H9 (cell line): Measurements from ENCODE around the gene SCGB1D1. TPM values are rescaled to one million over a fixed set of nuclear protein-coding genes. Genes with fewer than 3 reads are reported as not detected.

Experiments used
- DNase-seq: peaks from one replicate; pipeline ENCODE4 v3.0.0-alpha.2; 2017
- H2AFZ ChIP-seq: one replicate; pipeline ENCODE4 v1.6.1; 2013; ENCODE audit warnings: mild to moderate bottlenecking, low read length, control low read depth, moderate library complexity
- H2AK5ac ChIP-seq: 2 replicates; pipeline ENCODE4 v1.6.1; 2013; ENCODE audit warnings: low read length, control low read depth, mixed read lengths; ENCODE audit not compliant: insufficient read length
- H2BK120ac ChIP-seq: one replicate; pipeline ENCODE4 v1.6.1; 2013; ENCODE audit warnings: low read depth, mild to moderate bottlenecking, low read length, control low read depth, inconsistent platforms; ENCODE audit not compliant: poor library complexity, severe bottlenecking
- H2BK12ac ChIP-seq: 2 replicates; pipeline ENCODE4 v1.6.1; 2013; ENCODE audit warnings: low read length, control low read depth, mixed read lengths, low read depth; ENCODE audit not compliant: insufficient read length
- H2BK15ac ChIP-seq: 2 replicates; pipeline ENCODE4 v1.6.1; 2013; ENCODE audit warnings: low read depth, low read length, control low read depth
- H2BK20ac ChIP-seq: one replicate; pipeline ENCODE4 v1.6.1; 2013; ENCODE audit warnings: low read depth, mild to moderate bottlenecking, low read length, control low read depth, inconsistent platforms; ENCODE audit not compliant: poor library complexity, severe bottlenecking
- H2BK5ac ChIP-seq: 2 replicates; pipeline ENCODE4 v1.6.1; 2013; ENCODE audit warnings: low read length, control low read depth, mixed read lengths; ENCODE audit not compliant: insufficient read length
- H3K14ac ChIP-seq: 2 replicates; pipeline ENCODE4 v1.6.1; 2013; ENCODE audit warnings: low read length, control low read depth; ENCODE audit not compliant: insufficient read depth
- H3K18ac ChIP-seq: 2 replicates; pipeline ENCODE4 v1.6.1; 2013; ENCODE audit warnings: low read depth, mild to moderate bottlenecking, mixed read lengths, low read length, control low read depth; ENCODE audit not compliant: insufficient read length
- H3K23ac ChIP-seq: 2 replicates; pipeline ENCODE4 v1.6.1; 2013; ENCODE audit warnings: low read length, control low read depth, mixed read lengths, low read depth; ENCODE audit not compliant: insufficient read length
- H3K23me2 ChIP-seq: 2 replicates; pipeline ENCODE4 v1.6.1; 2013; ENCODE audit warnings: low read depth, mild to moderate bottlenecking, mixed read lengths, low read length, control low read depth; ENCODE audit not compliant: insufficient read length, poor library complexity, severe bottlenecking
- H3K27ac ChIP-seq: 2 replicates; pipeline ENCODE4 v1.5.1; 2013; ENCODE audit warnings: low read length, control low read depth, mixed read lengths, low read depth; ENCODE audit not compliant: insufficient read length
- H3K27me3 ChIP-seq: 2 replicates; pipeline ENCODE4 v1.6.1; 2013; ENCODE audit warnings: low read length, control low read depth, inconsistent platforms; ENCODE audit not compliant: insufficient read depth
- H3K4ac ChIP-seq: 2 replicates; pipeline ENCODE4 v1.6.1; 2013; ENCODE audit warnings: low read depth, mild to moderate bottlenecking, control low read depth, inconsistent platforms, low read length, moderate library complexity
- H3K4me1 ChIP-seq: 2 replicates; pipeline ENCODE4 v1.6.1; 2013; ENCODE audit warnings: low read length, control low read depth, inconsistent platforms; ENCODE audit not compliant: insufficient read depth
- H3K4me2 ChIP-seq: 2 replicates; pipeline ENCODE4 v1.6.1; 2013; ENCODE audit warnings: low read length, control low read depth, mixed read lengths; ENCODE audit not compliant: insufficient read length, insufficient read depth
- H3K56ac ChIP-seq: 2 replicates; pipeline ENCODE4 v1.6.1; 2013; ENCODE audit warnings: low read depth, mild to moderate bottlenecking, mixed read lengths, low read length, control low read depth; ENCODE audit not compliant: insufficient read length
- H3K79me1 ChIP-seq: 2 replicates; pipeline ENCODE4 v1.6.1; 2013; ENCODE audit warnings: low read depth, mild to moderate bottlenecking, moderate library complexity, low read length, control low read depth, inconsistent platforms; ENCODE audit not compliant: insufficient read depth, poor library complexity, severe bottlenecking
- H3K79me2 ChIP-seq: 2 replicates; pipeline ENCODE4 v1.6.1; 2013; ENCODE audit warnings: low read length, control low read depth, inconsistent platforms; ENCODE audit not compliant: insufficient read depth
- H3K9ac ChIP-seq: 2 replicates; pipeline ENCODE4 v1.6.1; 2013; ENCODE audit warnings: low read length, control low read depth, mixed read lengths; ENCODE audit not compliant: insufficient read length; ENCODE audit errors: extremely low read depth
- H3K9me3 ChIP-seq: one replicate; pipeline ENCODE4 v1.6.1; 2013; ENCODE audit warnings: low read depth, low read length, inconsistent platforms; ENCODE audit not compliant: control insufficient read depth
- H3T11ph ChIP-seq: one replicate; pipeline ENCODE4 v1.6.1; 2013; ENCODE audit warnings: mild to moderate bottlenecking, low read length, control low read depth, inconsistent platforms
- H4K20me1 ChIP-seq: one replicate; pipeline ENCODE4 v1.6.1; 2013; ENCODE audit not compliant: control insufficient read depth, insufficient read length, insufficient read depth
- H4K5ac ChIP-seq: 2 replicates; pipeline ENCODE4 v1.6.1; 2013; ENCODE audit warnings: low read depth, mild to moderate bottlenecking, mixed read lengths, low read length, control low read depth; ENCODE audit not compliant: insufficient read length
- H4K8ac ChIP-seq: replicated peaks from 2 replicates; pipeline ENCODE4 v1.6.1; 2013; ENCODE audit warnings: low read length, control low read depth, mixed read lengths, low read depth; ENCODE audit not compliant: insufficient read length
- H4K91ac ChIP-seq: 2 replicates; pipeline ENCODE4 v1.6.1; 2013; ENCODE audit warnings: low read depth, mild to moderate bottlenecking, moderate library complexity, mixed read lengths, low read length, control low read depth; ENCODE audit not compliant: insufficient read length
- H3K27ac Mint-ChIP-seq, 3 experiments: 2 replicates in 2 of 3; 3 replicates in 1 of 3; pipeline ENCODE4 v1.8.0; 2020 to 2021; ENCODE audit warnings: mixed read lengths in 3 of 3, mild to moderate bottlenecking in 1 of 3, moderate library complexity in 1 of 3
- H3K27me3 Mint-ChIP-seq: 2 replicates; pipeline ENCODE4 v1.8.0; 2021; ENCODE audit warnings: low read depth, mild to moderate bottlenecking, moderate library complexity, mixed read lengths
- H3K36me3 Mint-ChIP-seq, 3 experiments: 2 replicates in 2 of 3; 3 replicates in 1 of 3; pipeline ENCODE4 v1.8.0; 2020 to 2021; ENCODE audit warnings: low read depth in 3 of 3, mixed read lengths in 3 of 3; ENCODE audit not compliant: insufficient read depth in 1 of 3
- H3K4me1 Mint-ChIP-seq, 2 experiments: 2 replicates each; pipeline ENCODE4 v1.8.0; 2020; ENCODE audit warnings: mixed read lengths in 2 of 2
- H3K4me3 Mint-ChIP-seq, 2 experiments: 2 replicates in 1 of 2; 3 replicates in 1 of 2; pipeline ENCODE4 v1.8.0; 2020 to 2021; ENCODE audit warnings: mild to moderate bottlenecking in 2 of 2, mixed read lengths in 2 of 2, moderate library complexity in 1 of 2
- H3K9me3 Mint-ChIP-seq, 2 experiments: 2 replicates in 1 of 2; 3 replicates in 1 of 2; pipeline ENCODE4 v1.8.0; 2020; ENCODE audit warnings: mild to moderate bottlenecking in 2 of 2, mixed read lengths in 2 of 2, moderate library complexity in 1 of 2
- CTCF ChIP-seq: fragments of 200-600 bp; sonication (generic); conservative IDR thresholded peaks from 3 replicates; pipeline ENCODE4 v1.8.0; 2021; ENCODE audit warnings: antibody characterized with exemption, mild to moderate bottlenecking
- WGBS: extraction: QIAGEN DNeasy Blood & Tissue Kit; methylation state at CpG from one replicate; pipeline ENCODE4 v1.1.7; 2013; ENCODE audit warnings: missing lambda C conversion rate, low lambda C conversion rate, mixed read lengths; ENCODE audit not compliant: insufficient read length; ENCODE audit errors: extremely low coverage; 5-methylcytosine and 5-hydroxymethylcytosine counted together
- total RNA-seq: library from RNA; stranded (reverse); gene quantifications from 2 replicates; pipeline ENCODE4 v1.2.1, GENCODE V29; 2021

SCGB1D1 gene
- total RNA-seq, 1 experiment from 2014 or later = not detected

- Histone ChIP-seq H3K23ac (no peak overlapping the region), H3K79me2 (no peaks in the 10 kb centered on the region), H3K23me2 (no peaks in the 10 kb centered on the region), H2BK12ac (no peak overlapping the region), H2BK20ac (no peak overlapping the region), H3T11ph (no peak overlapping the region), H3K56ac (no peak overlapping the region), H4K91ac (no peak overlapping the region), H3K9ac (no peak overlapping the region), H2AK5ac (no peak overlapping the region), H3K4ac (no peak overlapping the region), H3K27ac (no peak overlapping the region), H3K18ac (no peak overlapping the region), H2AFZ (no peak overlapping the region), H3K14ac (no peak overlapping the region; the same call in 1 of the 2 replicates), H3K79me1 (no peaks in the 10 kb centered on the region), H4K5ac (no peak overlapping the region), H2BK15ac (no peak overlapping the region), H3K4me2 (no peak overlapping the region), H2BK5ac (no peak overlapping the region), H3K27me3 (no peaks in the 10 kb centered on the region), H4K8ac (no peak overlapping the region), H3K4me1 (no peaks in the 10 kb centered on the region), H4K20me1 (no peaks in the 10 kb centered on the region), H3K9me3 (no peaks in the 10 kb centered on the region), H2BK120ac (no peak overlapping the region)
- H3K27me3 Mint-ChIP-seq = peaks cover 2% of the 10 kb centered on the region; the same call in 1 of the 2 replicates
- H3K36me3 Mint-ChIP-seq = no peaks in the 10 kb centered on the region
- no peaks in the 10 kb centered on the region for H3K4me1 Mint-ChIP-seq
- no peaks in the 10 kb centered on the region for H3K9me3 Mint-ChIP-seq
- no peak overlapping the region for H3K4me3 Mint-ChIP-seq
- no peak overlapping the region for H3K27ac Mint-ChIP-seq
- WGBS = no CpG with 5 or more reads among the region's 6 CpGs
- DNase-seq = no peak
- no peak for TF ChIP-seq CTCF
These were observed 12.9 kb downstream of the SCGB1D1 start for GRCh38 chr11:62202910-62203309.
